NCI-H2227 treated with DMSO at 0.1 percent for 48 hours (cell line): ENCODE results near the gene NIM1K.
"Not testable (repeated sequence)": the region's sequence is repeated elsewhere in the genome, so short reads cannot be mapped to it uniquely, and the experiment has no call there.

ENCODE experiments used
- DNase-seq: peaks from one replicate; lab custom pipeline; 2025; lab: John Stamatoyannopoulos, UW

The NIM1K gene

GRCh38 chr5:43230707-43231106 is 38.7 kb downstream of the NIM1K start:
- no peak for DNase-seq

GRCh38 chr5:43231977-43232376 is 40.0 kb downstream of the NIM1K start:
- DNase-seq, result no peak

- no peak for DNase-seq
Observed at GRCh38 chr5:43232943-43233833, 41.2 kb downstream of the NIM1K start.

- no peak for DNase-seq
Observed at GRCh38 chr5:43233946-43234345, 41.9 kb downstream of the NIM1K start.

GRCh38 chr5:43236653-43237355 is 44.8 kb downstream of the NIM1K start:
- DNase-seq, result no peak

- DNase-seq, result no peak
Observed at GRCh38 chr5:43242196-43242595, 50.2 kb downstream of the NIM1K start.

GRCh38 chr5:43243270-43243669 is 51.2 kb downstream of the NIM1K start:
- DNase-seq, result no peak

GRCh38 chr5:43244823-43245565 is 53.0 kb downstream of the NIM1K start:
- DNase-seq, result no peak

- no peak for DNase-seq
Observed at GRCh38 chr5:43245724-43246385, 53.8 kb downstream of the NIM1K start.

GRCh38 chr5:43251754-43252153 is 59.7 kb downstream of the NIM1K start:
- DNase-seq, result no peak

GRCh38 chr5:43255704-43256103 is 63.7 kb downstream of the NIM1K start:
- DNase-seq, result no peak

- DNase-seq, result no peak
Observed at GRCh38 chr5:43256261-43256966, 64.4 kb downstream of the NIM1K start.

GRCh38 chr5:43258116-43258515 is 66.1 kb downstream of the NIM1K start:
- DNase-seq, result no peak

- not testable (repeated sequence) for DNase-seq
Observed at GRCh38 chr5:43262269-43262668, 70.2 kb downstream of the NIM1K start.

- DNase-seq, result no peak
Observed at GRCh38 chr5:43268188-43268820, 76.3 kb downstream of the NIM1K start.

GRCh38 chr5:43270645-43271044 is 78.6 kb downstream of the NIM1K start:
- no peak for DNase-seq

GRCh38 chr5:43273552-43273951 is 81.5 kb downstream of the NIM1K start:
- DNase-seq, result no peak

- DNase-seq, result no peak
Observed at GRCh38 chr5:43274435-43275114, 82.5 kb downstream of the NIM1K start.

GRCh38 chr5:43275391-43275790 is 83.4 kb downstream of the NIM1K start:
- no peak for DNase-seq

GRCh38 chr5:43279548-43280274 is 87.7 kb downstream of the NIM1K start:
- DNase-seq, result no peak
